Neural crest cell (in vitro differentiated cells): ENCODE data around the gene SPDYE4. TPM values are rescaled to one million over a fixed set of nuclear protein-coding genes. Genes with fewer than 3 reads are reported as not detected.
"Not testable (repeated sequence)": the region's sequence is repeated elsewhere in the genome, so short reads cannot be mapped to it uniquely, and the experiment has no call there.

Experiments used
- DNase-seq: peaks from one replicate; pipeline ENCODE4 v3.0.0; 2021; ENCODE audit warnings: low read depth, mixed read lengths, low spot score
- H3K27ac Mint-ChIP-seq: one replicate; pipeline ENCODE4 v1.8.0; 2021; ENCODE audit warnings: mild to moderate bottlenecking, mixed read lengths; ENCODE audit not compliant: unreplicated experiment
- H3K27me3 Mint-ChIP-seq: 2 replicates; pipeline ENCODE4 v1.8.0; 2021; ENCODE audit warnings: low read depth, mild to moderate bottlenecking, mixed read lengths
- H3K36me3 Mint-ChIP-seq: 2 replicates; pipeline ENCODE4 v1.8.0; 2021; ENCODE audit warnings: low read depth, mild to moderate bottlenecking, mixed read lengths
- H3K4me1 Mint-ChIP-seq: 2 replicates; pipeline ENCODE4 v1.8.0; 2021; ENCODE audit warnings: mixed read lengths
- H3K4me3 Mint-ChIP-seq: one replicate; pipeline ENCODE4 v1.8.0; 2021; ENCODE audit warnings: mild to moderate bottlenecking, mixed read lengths
- H3K9me3 Mint-ChIP-seq: 2 replicates; pipeline ENCODE4 v1.8.0; 2021; ENCODE audit warnings: mixed read lengths
- CTCF ChIP-seq: fragments of 200-600 bp; sonication (generic); conservative IDR thresholded peaks from 2 replicates; pipeline ENCODE4 v1.5.0; 2021; ENCODE audit warnings: antibody characterized with exemption, mild to moderate bottlenecking
- long read RNA-seq: library from polyadenylated mRNA; unstranded; transcript quantifications from one replicate; pipeline ENCODE4 v2.0.0, GENCODE V29; 2020
- total RNA-seq: library from RNA; stranded (reverse); gene quantifications from 2 replicates; pipeline ENCODE4 v1.2.1, GENCODE V29; 2021

SPDYE4 gene, protein sequence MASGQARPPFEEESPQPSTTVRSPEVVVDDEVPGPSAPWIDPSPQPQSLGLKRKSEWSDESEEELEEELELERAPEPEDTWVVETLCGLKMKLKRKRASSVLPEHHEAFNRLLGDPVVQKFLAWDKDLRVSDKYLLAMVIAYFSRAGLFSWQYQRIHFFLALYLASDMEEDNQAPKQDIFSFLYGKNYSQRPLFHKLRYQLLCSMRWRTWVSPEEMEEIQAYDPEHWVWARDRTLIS
- total RNA-seq, result not detected in 2 replicates
- long read RNA-seq, result 0 reads

DNA sequence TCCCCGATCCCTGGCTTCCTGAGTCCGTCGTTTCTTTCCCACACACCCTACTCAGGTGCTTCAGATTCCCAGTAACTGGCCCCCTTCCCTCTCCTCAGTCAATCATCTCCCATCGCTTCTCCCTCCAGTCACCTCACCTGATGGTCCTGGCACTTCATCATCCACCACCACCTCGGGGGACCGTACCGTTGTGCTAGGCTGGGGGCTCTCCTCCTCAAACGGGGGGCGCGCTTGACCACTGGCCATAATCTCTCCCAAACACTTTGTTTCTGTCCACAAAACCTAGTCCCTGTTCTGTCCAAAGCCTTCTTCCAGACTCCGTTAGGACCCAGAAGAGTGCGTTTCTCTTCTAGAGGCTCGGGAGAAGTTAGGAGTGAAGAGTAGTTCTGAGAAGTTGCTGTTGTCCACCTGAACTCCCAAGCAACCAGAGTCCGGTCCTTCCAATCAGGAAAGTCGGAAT, at the start of gene SPDYE4:
Gene SPDYE4 (minus strand): TSS at position 410 of the 460 bp plus-strand sequence. CDS start 164 bp downstream, at position 246.
- Mint-ChIP-seq H3K27ac (no peak within 1 kb of the TSS), H3K9me3 (peaks cover 2% of the 10 kb centered on the region), H3K4me1 (no peaks in the 10 kb centered on the region), H3K36me3 (peaks cover 2% of the 10 kb centered on the region), H3K27me3 (peaks cover 10% of the 10 kb centered on the region), H3K4me3 (no peak within 1 kb of the TSS)
- DNase-seq, result no peak
- TF ChIP-seq CTCF, result no peak

DNA sequence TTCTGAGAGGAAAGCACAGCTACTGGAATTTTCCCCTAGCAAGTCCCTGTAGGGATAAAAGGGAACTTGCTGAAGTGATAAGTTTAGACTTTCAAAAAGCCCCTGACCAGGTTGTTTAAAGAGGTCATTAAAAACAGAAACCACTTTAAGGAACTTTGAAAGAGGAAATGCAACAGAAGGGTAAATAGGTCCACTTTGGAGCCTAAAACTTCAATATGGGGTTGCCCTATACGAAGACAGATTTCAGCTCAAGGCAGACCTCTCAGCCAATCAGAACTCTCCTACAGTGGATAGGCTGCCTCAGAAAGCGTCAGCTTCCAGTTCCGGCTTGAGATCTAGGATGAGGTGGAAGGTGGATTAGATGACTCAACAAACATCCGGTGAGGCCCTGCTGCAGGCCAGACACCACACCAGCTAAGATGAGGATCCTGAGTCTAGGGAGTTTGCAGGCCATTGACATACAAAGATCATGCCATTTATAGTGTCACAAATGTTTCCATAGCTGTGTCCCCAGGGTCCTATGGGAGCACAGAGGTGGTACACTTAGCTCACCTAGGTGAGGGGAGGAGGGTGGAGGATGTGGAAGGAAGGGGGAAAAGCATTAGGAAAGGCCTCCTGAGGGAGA, 48.7 kb upstream of the SPDYE4 start:
- no peaks in the 10 kb centered on the region for H3K4me1 Mint-ChIP-seq
- peaks cover 4% of the 10 kb centered on the region for H3K36me3 Mint-ChIP-seq
- no peak overlapping the region for H3K27ac Mint-ChIP-seq
- no peak for DNase-seq
- TF ChIP-seq CTCF, result no peak
- peaks cover 5% of the 10 kb centered on the region for H3K9me3 Mint-ChIP-seq
- H3K27me3 Mint-ChIP-seq, result peaks cover 34% of the 10 kb centered on the region
- no peak overlapping the region for H3K4me3 Mint-ChIP-seq

DNA sequence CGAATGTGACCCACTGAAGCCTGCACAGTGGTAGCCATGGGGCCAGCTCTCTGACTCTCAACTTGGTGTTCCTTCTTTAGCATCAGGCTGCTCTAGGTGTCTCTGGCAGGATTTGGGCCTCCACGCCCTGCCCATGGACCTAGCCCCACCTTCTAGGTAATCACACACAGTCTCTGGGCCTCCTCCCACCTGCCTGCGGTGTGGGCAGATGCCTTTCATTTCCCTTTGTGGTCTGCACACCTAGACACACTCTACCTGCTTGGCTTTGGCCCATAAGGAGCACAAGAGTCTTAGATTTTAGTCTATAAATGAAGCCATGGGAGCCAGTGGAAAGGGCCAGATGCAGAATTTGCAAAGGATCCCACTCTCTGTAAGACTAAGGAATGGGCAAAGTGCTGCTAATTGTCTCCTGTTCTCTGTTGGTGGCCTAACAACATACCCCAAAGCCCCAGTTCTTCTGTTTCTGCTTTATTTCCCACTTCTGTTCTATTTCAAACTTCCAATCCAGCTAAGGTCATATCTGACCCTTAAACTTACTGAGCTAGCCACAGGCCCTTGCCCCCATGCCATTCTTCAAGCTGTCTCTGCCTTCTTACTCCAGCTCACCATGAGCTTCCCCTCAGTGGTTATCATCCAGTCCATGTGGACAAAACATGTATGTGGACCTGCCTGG, 48.0 kb upstream of the SPDYE4 start:
- no peak for TF ChIP-seq CTCF
- Mint-ChIP-seq H3K9me3 (peaks cover 5% of the 10 kb centered on the region), H3K27me3 (peaks cover 31% of the 10 kb centered on the region), H3K4me3 (no peak overlapping the region), H3K4me1 (no peaks in the 10 kb centered on the region), H3K36me3 (no peaks in the 10 kb centered on the region), H3K27ac (no peak overlapping the region)
- DNase-seq, result no peak

DNA sequence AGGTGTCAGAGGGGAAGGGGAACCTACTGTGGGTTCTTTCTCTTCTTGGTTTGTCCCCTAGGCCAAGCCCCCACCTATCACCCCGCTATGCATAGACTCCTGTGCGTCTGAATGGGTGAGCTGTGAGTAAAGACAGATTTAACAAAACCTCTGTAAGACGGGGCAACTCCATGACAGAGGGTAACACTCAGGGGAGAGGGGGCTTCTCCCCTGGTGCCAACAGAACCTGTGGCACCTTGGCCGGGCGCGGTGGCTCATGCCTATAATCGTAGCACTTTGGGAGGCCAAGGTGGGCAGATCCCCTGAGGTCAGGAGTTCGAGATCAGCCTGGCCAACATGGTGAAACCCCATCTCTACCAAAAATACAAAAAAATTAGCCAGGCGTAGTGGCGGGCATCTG, 47.0 kb upstream of the SPDYE4 start:
- not testable (repeated sequence) for DNase-seq, H3K36me3 Mint-ChIP-seq, H3K9me3 Mint-ChIP-seq, H3K4me3 Mint-ChIP-seq, H3K27ac Mint-ChIP-seq, H3K4me1 Mint-ChIP-seq
- peaks cover 38% of the 10 kb centered on the region for H3K27me3 Mint-ChIP-seq

- no peaks in the 10 kb centered on the region for H3K9me3 Mint-ChIP-seq
- H3K4me1 Mint-ChIP-seq, result no peaks in the 10 kb centered on the region
- no peak overlapping the region for H3K4me3 Mint-ChIP-seq
- no peak for TF ChIP-seq CTCF
- no peaks in the 10 kb centered on the region for H3K36me3 Mint-ChIP-seq
- H3K27ac Mint-ChIP-seq, result peak overlapping the region; percentile 27
- H3K27me3 Mint-ChIP-seq, result peaks cover 45% of the 10 kb centered on the region
- no peak for DNase-seq
Measured at GRCh38 chr17:8803531-8804420, 45.4 kb upstream of the SPDYE4 start.
